Measurements from ENCODE around the gene TRUB2.

The TRUB2 gene

DNA sequence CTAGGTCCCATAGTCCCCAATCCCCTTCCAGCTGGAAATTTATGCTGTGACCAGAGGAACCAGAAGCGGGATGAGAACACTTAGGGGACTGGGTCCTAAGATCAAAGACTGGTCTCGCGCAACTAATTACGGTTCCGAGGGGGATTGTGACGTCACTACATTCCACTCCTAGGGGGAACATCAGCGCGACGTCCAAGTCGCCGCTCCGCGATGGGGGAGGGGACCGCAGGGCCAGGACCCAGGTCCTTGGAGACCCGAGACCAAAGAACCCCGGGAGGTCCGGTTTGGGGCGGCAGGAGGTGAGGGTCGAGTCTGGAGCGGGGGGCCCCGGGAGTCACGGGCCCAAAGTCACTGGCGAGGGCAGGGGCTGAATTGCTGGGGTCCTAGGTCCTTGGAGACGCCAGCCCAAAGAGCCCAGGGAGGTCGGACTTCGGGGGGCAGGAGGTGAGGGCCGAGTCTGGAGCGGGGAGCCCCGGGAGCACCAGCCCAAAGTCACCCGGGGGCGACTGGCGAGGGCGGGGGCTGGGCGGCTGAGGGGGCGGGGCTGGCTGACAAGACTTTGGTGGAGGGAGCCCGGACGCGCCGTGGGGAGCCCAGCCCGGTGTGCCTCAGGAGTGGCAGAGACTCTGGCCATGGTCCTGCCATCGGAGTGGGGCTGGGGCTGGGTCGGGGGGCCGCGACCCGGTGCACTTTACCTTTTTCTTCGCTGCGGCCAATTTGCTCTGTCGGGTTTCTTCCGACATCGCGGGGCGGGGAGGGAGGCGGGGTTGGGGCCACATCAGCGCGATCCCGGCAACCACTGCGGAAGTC, 46.8 kb downstream of the TRUB2 start, which contains the start of gene GOLGA2:
TSS of gene GOLGA2 (minus strand) at position 810 of the 810 bp plus-strand sequence. CDS start at position 779, 31 bp downstream.
- in situ Hi-C loops (cut with MboI; ENCODE audit: low sequenced_read_pairs) = no loop called here

DNA sequence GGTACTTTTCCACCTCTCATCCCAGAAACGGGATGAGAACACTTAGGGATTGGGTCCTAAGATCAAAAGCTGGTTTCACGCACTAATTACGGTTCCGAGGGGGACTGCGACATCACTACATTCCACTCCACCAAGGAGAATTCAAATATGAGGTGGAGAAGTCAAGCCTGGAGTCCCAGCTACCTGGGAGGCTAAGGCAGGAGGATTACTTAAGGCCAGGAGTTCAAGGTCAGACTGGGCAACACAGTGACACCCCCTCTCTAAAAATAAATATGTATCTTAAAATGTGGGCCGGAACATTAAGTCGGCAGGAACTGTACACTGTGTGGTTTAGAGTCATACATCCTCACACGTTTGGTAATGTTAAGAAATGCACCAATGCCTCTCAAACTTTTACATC, 48.0 kb downstream of the TRUB2 start:
- in situ Hi-C loops (cut with MboI; ENCODE audit: low sequenced_read_pairs) = no loop called here

DNA sequence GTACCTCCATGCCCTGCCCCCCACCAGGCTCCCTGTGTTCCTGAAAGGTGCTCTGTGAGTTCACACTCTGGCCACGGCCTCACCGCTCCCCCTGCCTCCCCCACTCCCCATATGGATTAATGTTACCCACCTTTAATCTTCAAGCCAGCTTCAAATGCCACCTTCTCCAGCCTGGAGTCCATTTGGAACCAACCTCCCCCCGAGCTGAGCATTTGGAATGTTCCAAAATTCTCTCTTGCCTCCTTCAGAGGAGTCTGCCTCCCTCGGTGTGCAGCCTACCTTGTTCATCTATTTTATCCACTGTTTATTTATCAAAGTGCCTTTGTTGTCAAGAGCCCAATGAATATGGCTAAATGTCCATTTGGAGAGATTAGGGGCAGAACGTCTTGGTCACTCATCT, 50.7 kb downstream of the TRUB2 start:
- in situ Hi-C loops (cut with MboI; ENCODE audit: low sequenced_read_pairs) = no loop called here

DNA sequence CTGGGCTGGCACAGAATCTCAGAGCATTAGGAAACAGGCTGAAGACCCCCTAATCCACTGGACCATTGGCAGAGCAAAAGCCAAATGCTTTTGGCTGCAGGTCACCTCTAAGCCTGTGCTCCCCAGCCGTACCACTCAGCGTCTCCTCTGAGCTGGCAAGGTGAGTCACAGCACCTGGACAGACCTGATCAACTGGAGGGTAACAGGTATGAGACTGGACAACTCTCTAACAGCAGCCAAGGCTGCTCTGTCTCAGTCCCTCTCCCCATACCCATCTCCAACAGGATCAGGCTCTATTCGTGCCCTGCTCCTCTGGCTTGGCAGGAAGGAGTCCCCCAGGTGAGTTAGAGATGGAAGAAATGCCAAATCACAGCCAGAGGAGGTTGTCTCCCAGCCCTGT, 51.1 kb downstream of the TRUB2 start:
- in situ Hi-C loops (cut with MboI; ENCODE audit: low sequenced_read_pairs) = no loop called here

DNA sequence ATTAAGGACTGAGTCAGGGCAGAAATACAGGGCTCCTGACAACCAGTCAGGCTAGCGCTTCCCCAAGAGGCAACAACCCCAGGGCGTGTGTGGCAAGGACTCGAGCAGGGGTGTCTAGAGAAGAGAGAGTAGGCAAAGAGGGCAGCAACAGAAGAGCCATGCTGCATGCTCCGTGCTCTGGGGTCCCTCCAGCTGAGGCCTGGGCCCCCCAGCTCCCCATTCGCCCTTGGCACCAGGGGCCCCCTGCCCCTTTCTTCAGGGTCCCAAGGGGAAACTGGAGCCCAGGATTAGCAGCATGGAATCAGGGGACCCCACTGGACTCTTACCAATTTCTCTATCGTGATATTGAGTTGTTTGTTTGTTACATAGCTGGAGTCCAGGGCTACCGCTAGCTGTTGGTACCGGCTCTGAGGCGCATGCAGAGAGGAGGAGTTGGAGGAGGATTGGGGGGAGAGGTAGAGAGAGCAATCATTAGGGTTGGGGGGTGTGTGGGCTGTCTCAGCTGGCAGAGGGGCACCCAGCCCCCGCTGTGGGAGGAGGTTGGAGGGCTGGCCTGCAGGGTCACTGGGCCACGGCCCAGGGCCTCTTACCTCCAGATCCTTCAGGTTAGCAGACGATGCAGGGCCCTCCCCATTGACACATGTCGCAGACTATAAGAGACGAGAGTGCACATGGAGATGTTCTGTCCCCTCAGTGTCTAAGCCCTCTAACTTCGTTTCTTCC, 55.2 kb downstream of the TRUB2 start:
- in situ Hi-C loops (cut with MboI; ENCODE audit: low sequenced_read_pairs) = no loop called here

DNA sequence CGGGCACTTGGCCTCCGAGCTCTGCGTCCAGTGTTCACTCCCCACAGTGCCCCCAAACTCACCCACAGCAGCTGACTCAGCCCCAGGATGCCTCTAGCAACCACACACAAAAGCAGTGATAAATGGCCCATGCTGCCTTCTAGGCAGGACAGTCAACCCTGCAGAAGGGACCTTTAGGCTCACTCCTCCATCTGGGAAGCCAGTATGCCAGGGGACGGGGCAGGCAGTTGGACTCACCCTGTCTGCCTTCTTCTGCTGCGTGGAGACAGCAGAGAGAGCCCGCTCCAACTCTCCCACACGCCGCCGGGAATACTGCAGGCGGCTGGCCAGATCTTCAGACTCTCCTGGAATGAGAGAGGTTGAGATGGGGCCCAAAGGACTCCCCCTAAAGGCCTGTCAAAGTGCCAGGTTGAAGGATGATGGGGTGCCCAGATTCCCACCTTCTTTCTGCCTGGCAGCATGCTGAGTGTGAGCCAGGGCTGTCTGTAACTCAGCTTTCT, 56.8 kb downstream of the TRUB2 start:
- in situ Hi-C loops (cut with MboI; ENCODE audit: low sequenced_read_pairs) = no loop called here

DNA sequence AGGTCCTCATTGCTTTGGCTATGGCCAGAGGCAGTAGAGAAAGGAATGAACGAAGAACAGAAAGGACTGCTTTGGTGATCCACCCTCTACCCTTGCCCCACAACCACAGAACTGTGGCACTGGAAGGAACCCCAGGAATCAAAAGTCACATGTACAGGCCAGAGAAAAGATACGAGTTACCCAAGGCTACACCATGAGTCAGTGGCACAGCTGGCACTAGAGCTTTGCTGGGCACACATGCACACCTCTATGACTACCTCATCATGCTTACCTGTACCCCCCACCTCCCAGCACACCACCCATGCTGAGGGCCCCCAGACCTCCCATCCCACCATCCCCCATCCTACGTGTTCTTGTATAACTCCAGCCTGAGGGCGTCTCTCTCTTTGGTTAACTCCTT, 59.6 kb downstream of the TRUB2 start:
- in situ Hi-C loops (cut with MboI; ENCODE audit: low sequenced_read_pairs) = no loop called here

DNA sequence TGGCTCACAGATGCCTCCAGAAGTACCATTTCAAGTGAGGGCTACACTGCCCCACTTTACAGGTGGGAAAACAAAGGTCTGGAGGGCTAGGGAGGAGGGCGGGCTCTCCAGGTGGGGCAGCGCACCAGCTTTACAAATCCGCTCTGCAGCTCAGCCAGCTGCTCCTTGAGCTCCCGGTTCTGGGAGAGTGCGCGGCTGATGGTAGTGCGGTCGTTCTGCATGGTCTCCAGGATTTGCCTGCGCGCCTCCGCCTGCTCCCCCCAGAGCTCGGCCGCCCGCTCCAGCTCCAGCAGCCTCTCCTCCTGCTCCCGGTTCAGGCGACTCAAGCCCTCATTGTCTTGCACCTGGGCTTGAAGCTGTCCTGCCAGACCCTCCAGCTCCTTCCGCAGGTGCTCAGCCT, 61.9 kb downstream of the TRUB2 start:
- in situ Hi-C loops (cut with MboI; ENCODE audit: low sequenced_read_pairs) = no loop called here

DNA sequence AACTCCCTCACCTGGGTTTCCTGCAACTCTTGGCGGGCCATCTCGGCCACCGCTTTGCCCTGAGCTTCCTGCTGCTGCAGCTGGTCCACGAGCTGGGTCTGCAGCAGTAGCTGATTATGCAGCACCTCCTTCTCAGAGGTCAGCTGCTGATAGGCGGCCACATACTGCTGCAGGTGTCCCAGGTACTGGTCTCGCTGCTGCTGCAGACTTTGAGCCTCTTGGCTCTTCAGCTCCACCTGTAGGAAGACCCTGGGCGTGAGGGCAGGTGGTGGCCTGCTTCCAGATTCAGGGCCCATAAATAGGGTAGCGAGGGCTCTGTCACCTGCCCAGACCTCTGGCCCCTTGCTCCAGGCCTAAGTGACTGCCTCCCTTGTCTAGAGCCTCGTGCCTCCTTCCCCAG, 63.1 kb downstream of the TRUB2 start:
- in situ Hi-C loops (cut with MboI; ENCODE audit: low sequenced_read_pairs) = no loop called here

DNA sequence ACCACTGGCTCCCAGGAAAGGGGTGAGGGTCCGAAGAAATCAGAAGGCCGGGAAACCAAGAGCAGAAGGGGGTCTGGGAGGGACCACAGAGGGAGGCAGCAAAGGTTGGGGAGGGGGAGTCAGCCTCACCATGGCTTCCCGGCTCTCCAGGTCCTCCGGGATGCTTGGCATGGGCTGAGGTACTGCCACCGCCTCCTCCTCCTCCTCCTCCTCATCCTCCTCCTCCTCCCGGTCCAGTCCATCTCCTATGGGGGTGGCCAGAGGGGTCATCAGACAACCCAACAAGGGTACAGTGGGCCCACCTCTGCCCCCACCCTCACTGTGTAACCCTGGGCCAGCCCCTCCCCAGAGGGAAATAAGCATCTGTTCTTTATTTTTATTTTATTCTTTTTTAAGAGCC, 63.9 kb downstream of the TRUB2 start:
- in situ Hi-C loops (cut with MboI; ENCODE audit: low sequenced_read_pairs) = no loop called here

DNA sequence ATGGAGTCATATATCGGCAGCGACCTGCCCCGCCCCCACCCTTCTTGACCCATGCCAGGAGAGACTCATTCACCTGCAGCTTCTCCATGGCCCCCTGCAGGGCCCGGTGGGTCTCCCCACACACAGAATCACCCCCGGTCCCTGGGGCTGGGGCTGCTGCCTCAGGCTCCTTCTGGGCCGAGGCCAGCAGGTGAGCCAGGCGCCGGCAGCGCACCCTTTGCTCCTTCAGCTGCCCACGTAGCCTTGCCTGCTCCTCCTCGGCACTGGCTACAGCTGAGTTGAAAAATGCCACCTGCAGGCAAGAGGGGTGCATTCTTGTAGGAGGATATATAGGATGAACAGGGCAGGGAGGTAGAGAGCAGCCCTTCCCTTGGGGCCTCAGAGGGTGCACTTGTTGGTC, 64.3 kb downstream of the TRUB2 start:
- in situ Hi-C loops (cut with MboI; ENCODE audit: low sequenced_read_pairs) = no loop called here

DNA sequence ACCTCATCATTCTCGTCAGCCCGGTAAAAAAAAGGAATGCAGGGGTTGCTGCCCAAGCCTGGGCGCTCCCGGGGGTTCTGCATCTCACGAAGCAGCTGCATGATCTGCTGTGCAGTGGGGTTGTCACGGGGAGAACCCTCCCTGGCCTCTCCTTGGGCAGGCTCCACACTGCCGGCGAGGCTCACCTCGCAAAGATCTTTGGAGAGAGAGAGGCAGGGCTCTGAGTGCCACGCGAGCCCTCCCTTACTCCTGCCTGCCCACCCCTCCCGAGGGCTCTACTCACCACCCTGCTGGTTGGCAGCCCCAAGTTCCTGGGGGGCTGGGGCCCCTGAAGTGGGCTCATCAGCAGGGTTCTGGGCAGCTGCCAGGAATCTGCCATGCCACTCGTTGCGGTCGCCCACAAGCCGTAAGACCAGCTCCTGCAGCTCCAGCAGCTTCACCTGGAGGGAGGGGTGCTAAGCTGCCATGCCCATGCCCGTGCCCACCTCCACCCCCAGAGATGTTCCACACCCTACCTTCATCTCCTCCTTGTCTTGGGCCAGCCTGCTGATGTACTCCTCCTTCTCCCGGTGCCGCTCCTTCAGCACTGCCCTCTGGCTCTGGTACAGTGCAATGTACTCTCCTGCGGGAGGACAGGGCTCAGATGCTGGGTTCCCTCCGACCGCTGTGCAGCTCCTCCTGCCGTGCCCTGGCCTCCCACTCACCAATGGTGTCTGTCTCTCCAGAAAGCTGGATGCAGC, 65.0 kb downstream of the TRUB2 start:
- in situ Hi-C loops (cut with MboI; ENCODE audit: low sequenced_read_pairs) = no loop called here

Measured in HL-60/S4 treated with phorbol 12-myristate 13-acetate at 8.2 ng/mL for 4 days and 3 days (cell line).